ENCODE measurements around the gene TRAPPC4. TPM values are rescaled to one million over a fixed set of nuclear protein-coding genes. Genes with fewer than 3 reads are reported as not detected.

TRAPPC4 gene
- total RNA-seq, 1 donor from 2014 or later = 60.4 TPM

GRCh38 chr11:119027561-119028345, 9.2 kb downstream of the TRAPPC4 start:
- DNase-seq (ENCODE audit: low spot score) = no peak
- Mint-ChIP-seq H3K36me3 (ENCODE audit: low read depth, unreplicated experiment) (peaks cover 23% of the 10 kb centered on the region), H3K27me3 (ENCODE audit: unreplicated experiment) (peaks cover 3% of the 10 kb centered on the region), H3K9me3 (ENCODE audit: unreplicated experiment) (no peaks in the 10 kb centered on the region), H3K4me1 (ENCODE audit: unreplicated experiment) (peaks cover 35% of the 10 kb centered on the region), H3K27ac (ENCODE audit: unreplicated experiment) (no peak overlapping the region), H3K4me3 (ENCODE audit: unreplicated experiment) (no peak overlapping the region)
- TF ChIP-seq, protein P1, sequence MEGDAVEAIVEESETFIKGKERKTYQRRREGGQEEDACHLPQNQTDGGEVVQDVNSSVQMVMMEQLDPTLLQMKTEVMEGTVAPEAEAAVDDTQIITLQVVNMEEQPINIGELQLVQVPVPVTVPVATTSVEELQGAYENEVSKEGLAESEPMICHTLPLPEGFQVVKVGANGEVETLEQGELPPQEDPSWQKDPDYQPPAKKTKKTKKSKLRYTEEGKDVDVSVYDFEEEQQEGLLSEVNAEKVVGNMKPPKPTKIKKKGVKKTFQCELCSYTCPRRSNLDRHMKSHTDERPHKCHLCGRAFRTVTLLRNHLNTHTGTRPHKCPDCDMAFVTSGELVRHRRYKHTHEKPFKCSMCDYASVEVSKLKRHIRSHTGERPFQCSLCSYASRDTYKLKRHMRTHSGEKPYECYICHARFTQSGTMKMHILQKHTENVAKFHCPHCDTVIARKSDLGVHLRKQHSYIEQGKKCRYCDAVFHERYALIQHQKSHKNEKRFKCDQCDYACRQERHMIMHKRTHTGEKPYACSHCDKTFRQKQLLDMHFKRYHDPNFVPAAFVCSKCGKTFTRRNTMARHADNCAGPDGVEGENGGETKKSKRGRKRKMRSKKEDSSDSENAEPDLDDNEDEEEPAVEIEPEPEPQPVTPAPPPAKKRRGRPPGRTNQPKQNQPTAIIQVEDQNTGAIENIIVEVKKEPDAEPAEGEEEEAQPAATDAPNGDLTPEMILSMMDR (IDR thresholded peaks at IDR 0.05; ENCODE audit: unreplicated experiment) = no peak

GRCh38 chr11:119028346-119029068, 9.9 kb downstream of the TRAPPC4 start:
- TF ChIP-seq, protein P1 (IDR thresholded peaks at IDR 0.05; ENCODE audit: unreplicated experiment) = no peak
- Mint-ChIP-seq H3K27ac (ENCODE audit: unreplicated experiment) (peak overlapping the region; percentile 48), H3K4me3 (ENCODE audit: unreplicated experiment) (peak overlapping the region; percentile 79), H3K36me3 (ENCODE audit: low read depth, unreplicated experiment) (peaks cover 19% of the 10 kb centered on the region), H3K9me3 (ENCODE audit: unreplicated experiment) (no peaks in the 10 kb centered on the region), H3K4me1 (ENCODE audit: unreplicated experiment) (peaks cover 33% of the 10 kb centered on the region), H3K27me3 (ENCODE audit: unreplicated experiment) (peaks cover 3% of the 10 kb centered on the region)
- no peak for DNase-seq (ENCODE audit: low spot score)

DNA sequence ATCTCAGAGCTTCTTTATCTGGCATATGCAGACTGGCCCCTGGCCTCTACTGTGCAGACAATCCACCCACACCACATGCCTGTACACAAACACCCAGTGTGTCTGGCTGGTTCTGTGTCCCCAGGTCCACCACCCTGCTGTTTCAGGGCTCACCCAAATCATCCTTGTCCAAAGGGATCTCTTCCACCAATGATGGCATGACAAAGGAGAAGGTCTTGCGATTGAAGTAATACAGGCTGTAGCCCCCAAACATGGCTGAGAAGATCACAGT, 10.4 kb downstream of the TRAPPC4 start:
- TF ChIP-seq, protein P1 (IDR thresholded peaks at IDR 0.05; ENCODE audit: unreplicated experiment) = no peak
- Mint-ChIP-seq H3K27me3 (ENCODE audit: unreplicated experiment) (peaks cover 3% of the 10 kb centered on the region), H3K27ac (ENCODE audit: unreplicated experiment) (peak overlapping the region; percentile 48), H3K4me1 (ENCODE audit: unreplicated experiment) (peaks cover 28% of the 10 kb centered on the region), H3K36me3 (ENCODE audit: low read depth, unreplicated experiment) (peaks cover 15% of the 10 kb centered on the region), H3K4me3 (ENCODE audit: unreplicated experiment) (peak overlapping the region; percentile 79), H3K9me3 (ENCODE audit: unreplicated experiment) (no peaks in the 10 kb centered on the region)
- no peak for DNase-seq (ENCODE audit: low spot score)

DNA sequence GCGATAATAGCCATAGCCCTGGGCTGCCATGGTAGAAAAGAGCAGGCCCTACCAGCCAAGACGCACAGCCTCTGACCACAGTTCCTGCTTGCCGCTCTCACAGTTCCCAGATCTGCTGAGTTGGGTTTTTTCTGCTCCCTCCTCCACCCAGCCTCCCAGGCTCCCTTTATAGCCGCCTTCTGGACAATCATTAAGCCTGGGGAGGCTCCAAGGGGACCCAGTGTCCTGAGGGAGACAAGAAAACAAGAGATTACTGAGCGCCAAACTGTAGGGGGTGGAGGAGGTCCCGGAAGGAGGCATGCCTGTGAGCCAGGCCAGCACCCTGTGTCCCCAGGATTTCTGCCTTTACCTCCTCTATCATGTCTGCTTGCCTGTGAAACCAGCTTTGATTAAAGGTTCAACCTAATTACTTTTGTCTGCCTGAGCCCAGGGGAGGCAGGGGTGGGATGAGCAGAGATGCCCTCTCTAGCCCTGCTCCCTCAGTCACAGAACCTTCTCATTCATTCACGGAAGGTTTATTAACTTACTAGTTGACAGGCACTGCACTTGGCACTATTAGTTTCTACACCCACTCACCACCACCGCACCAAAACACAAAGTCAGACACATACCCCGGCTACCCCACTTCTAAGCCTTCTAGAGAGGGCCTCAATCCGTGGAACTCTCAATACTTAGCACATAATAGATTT, 10.9 kb downstream of the TRAPPC4 start:
- H3K27ac Mint-ChIP-seq (ENCODE audit: unreplicated experiment) = peak overlapping the region; percentile 48

More for the DNA sequence above, 10.9 kb downstream of the TRAPPC4 start:
- DNase-seq (ENCODE audit: low spot score) = no peak
- peak overlapping the region; percentile 79 for H3K4me3 Mint-ChIP-seq (ENCODE audit: unreplicated experiment)
- TF ChIP-seq, protein P1 (IDR thresholded peaks at IDR 0.05; ENCODE audit: unreplicated experiment) = no peak
- peaks cover 11% of the 10 kb centered on the region for H3K36me3 Mint-ChIP-seq (ENCODE audit: low read depth, unreplicated experiment)
- H3K4me1 Mint-ChIP-seq (ENCODE audit: unreplicated experiment) = peaks cover 23% of the 10 kb centered on the region
- peaks cover 3% of the 10 kb centered on the region for H3K27me3 Mint-ChIP-seq (ENCODE audit: unreplicated experiment)
- H3K9me3 Mint-ChIP-seq (ENCODE audit: unreplicated experiment) = no peaks in the 10 kb centered on the region
